Body of pancreas (tissue), 4 donors: ENCODE measurements around the gene GLDN.

Source experiments
- CTCF ChIP-seq, 7 experiments: fragments of 450-650 bp in 4 of 7; fragments of 200-600 bp in 3 of 7; sonication (generic) in 3 of 7; IDR thresholded peaks; one replicate each; pipeline ENCODE4 v1.5.1; 2016 to 2019; ENCODE audit warnings: antibody characterized with exemption in 7 of 7
- POLR2A ChIP-seq, 3 donors: fragments of 450-650 bp; IDR thresholded peaks; one replicate each; pipeline ENCODE4 v1.6.1; 2016; ENCODE audit warnings: antibody characterized with exemption in 3 of 3, mild to moderate bottlenecking in 2 of 3

GRCh38 chr15:51323749-51324148, 17.7 kb upstream of the GLDN start:
- no peak for TF ChIP-seq CTCF (IDR thresholded peaks at IDR 0.05)
- no peak for TF ChIP-seq POLR2A (IDR thresholded peaks at IDR 0.05)
